GM21825 (cell line): ENCODE measurements around the gene CPPED1.

Experiments
- ATAC-seq: cut with Tn5 transposase; IDR thresholded peaks from one replicate; pipeline ENCODE4 v1.9.1; 2021; ENCODE audit warnings: mild to moderate bottlenecking, moderate library complexity; ENCODE audit not compliant: unreplicated experiment

The CPPED1 gene

DNA sequence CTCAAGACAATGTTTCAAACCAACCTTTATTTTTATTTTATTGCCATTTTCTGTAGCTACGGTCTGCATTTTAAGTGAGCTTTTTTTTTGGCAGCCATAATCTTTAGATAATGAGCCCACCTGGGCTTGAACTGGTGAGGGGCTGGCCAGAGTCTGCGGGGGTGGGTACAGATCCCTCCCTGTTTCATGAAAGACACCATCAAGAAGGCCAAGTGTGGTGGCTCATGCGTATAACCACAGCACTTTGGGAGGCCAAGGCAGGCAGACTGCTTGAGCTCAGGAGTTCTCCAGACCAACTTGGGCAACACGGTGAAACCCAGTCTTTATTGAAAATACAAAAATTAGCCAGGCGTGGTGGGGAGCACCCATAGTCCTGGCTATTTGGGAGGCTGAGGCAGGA, 113.7 kb downstream of the CPPED1 start:
- no peak for ATAC-seq

DNA sequence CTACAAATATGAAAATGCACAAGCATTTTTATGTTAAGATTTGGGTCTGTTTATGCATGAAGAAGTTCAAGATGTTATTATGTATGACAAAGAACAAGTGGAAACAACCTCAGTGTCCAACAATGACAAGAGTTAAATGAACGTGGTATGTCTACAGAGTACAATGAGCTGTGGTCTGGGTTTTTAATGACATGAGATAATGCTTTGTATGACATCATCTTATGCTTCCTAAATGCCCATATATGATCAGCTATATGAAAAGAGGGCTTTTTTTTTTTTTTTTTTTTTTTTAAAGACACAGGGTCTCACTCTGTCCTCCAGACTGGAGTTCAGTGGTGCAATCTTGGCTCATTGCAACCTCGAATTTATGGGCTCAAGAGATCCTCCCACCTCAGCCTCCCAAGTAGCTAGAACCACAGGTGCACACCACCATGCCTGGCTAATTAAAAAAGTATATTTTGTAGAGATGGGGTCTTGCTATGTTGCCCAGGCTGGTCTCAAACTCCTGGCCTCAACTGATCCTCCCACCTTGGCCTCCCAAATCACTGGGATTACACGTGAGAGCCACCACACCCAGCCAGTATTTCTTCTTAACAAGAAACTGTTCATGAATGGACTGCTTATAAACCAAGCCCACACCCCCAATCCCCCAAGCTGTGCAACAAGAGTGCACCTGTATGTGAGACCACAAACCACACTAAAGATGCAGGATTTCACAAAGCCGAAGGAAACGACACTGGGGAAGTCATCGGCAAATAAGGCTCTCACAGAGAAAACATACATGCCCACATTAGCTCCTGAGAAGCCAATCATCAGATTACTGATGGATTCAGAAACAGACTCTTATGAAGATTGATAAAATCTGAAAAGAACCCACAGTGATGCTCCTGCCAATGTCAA, 114.5 kb downstream of the CPPED1 start:
- ATAC-seq, result no peak

DNA sequence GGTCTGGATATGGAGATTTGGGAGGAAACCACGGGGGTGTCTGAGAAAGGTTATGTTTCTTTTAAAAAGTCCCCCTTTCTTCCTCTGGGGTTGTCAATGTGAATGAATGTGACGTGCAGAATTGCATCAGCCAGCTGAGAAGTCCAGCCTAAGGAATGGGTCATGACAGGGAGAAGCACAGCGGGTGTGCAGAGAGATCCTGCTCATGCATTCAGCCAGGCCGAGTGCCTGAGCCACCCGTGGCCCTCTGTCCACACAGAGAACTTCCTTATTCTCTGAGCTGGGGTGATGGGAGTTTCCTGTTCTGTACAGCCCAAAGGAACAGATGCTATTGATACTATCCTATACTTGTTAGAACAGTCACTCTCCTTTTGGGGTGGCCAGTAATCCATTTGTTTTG, 117.9 kb downstream of the CPPED1 start:
- ATAC-seq, result no peak

DNA sequence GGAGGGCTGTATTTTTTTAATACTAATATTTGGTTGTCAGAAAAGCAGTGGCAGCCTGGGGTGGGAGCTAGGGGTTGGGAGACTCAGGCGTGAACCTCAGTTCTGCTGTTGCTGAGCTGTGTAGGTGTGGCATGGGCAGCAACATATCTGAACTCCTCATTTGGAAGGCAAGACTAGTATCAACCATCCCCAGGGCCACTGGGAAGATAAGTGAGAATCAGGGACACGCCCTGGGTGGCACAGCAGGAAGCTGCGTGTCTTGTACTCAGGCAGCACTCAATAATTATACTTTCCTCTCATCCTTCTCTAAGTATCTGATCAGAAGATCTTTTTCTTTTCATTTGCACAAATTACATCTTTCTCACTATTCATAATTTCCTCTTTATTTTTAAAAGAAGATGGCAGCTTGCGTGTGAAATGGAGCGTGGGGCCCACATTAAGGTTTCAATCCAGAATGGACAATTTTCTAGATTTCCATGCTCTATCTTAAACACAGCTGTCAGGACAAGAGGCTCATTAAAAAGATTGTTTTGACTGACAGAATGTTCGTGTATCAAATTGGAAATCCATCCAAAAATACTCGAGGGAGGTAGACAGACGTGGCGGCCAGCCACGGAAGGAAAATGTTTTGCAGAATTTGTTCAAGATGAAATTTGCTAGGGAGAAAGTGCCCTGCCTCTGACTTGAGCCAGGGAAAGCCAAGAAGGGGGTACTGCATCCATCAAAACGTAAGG, 121.1 kb downstream of the CPPED1 start:
- no peak for ATAC-seq

DNA sequence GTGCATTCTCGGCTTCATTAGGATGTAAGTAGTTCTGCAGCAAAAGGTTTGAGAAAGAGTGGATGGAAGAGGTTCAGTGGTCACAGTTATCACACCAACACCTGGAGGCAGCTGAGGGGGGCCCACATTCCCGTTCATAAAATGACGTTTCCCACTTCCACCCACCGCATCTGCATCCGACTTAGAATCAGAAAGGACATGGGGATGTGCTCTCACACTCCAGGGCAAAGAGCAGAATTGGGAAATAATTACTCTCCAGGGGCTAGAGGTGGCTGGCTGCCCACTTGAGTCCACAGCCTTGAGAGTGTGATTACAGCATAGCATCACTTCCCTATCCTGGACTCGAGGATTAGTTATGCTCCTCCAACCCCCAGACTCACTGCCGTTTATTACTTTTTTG, 122.0 kb downstream of the CPPED1 start:
- ATAC-seq, result no peak

DNA sequence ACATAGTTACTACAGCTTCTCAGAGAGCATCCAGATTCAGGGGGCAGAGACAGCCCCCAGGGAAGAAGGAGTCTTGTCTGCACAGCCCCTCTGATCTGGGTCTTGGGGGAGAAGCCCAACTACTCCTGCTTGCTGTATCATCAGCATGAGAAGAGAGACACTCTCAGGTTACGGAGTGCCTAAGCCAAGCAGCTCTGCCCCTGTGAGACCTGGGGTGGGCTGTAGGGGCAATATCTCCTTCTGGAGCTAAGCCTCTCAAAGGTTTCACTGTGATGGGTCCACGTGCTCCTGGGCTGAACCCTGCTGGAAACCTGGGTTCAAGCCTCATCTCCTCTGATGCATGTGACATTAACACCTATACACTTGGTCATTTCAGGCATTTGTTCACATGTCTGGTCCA, 123.2 kb downstream of the CPPED1 start:
- ATAC-seq, result no peak

DNA sequence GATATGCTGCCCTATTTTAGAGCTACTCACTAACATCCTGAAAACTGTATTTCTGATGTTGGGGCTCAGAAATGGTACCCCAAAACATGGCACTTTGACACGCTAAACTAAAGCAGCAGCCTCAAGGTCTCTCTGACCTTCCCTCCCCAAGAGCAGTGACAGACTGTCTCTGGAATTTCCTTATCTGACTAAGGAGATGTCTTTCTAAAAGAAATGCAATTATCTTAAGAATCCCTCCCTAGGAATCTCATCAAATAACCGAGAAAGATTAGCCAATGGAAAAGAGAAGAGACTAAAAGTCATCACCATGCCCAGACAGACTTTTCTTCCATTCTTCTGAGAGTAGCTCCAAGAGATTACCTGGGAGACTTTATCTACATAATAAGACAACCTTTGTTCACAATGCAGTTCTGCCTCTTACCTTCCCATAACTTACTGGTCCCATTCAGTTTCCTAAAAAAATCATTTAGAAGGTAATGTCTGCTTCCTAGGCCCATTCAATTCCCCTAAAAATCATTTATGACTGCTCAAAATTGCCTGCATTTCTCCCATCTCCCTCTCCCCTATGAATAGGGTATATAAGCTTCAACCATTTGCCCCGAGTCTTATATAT, 123.9 kb downstream of the CPPED1 start:
- no peak for ATAC-seq

DNA sequence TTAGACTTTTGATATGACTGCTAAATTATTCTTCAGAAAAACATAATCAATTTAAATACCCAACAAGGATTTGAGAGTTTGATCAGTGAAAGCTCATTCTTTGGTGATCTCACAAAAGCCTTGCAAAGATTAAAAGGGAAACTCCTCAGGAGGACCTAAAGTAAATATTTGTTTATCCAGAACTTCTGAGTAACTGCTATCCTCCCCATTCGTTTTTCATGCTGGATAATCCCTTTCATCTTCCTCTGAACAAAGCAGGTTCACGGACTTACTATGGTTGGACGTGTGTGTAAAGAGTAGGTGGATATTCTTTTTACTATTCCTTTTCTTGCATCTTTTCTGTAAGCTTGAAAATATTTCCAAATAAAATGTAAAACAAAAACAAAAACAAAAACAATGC, 124.7 kb downstream of the CPPED1 start:
- ATAC-seq, result no peak

DNA sequence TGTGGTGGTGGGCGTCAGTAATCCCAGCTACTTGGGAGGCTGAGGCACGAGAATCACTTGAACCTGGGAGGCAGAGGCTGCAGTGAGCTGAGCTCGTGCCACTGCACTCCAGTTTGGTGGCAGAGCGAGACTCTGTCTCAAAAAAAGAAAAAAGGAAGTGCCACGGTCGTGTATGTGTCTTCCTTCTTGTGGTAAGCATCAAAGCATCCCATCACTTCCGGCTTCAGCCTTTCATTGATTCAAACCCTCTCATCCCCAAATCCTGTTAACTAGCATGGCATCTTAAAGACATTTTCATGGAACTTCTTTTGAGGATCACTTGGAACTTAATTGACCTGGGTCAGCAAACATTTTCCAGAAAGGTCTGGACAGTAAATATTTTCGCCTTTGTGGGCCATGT, 126.2 kb downstream of the CPPED1 start:
- ATAC-seq, result no peak

DNA sequence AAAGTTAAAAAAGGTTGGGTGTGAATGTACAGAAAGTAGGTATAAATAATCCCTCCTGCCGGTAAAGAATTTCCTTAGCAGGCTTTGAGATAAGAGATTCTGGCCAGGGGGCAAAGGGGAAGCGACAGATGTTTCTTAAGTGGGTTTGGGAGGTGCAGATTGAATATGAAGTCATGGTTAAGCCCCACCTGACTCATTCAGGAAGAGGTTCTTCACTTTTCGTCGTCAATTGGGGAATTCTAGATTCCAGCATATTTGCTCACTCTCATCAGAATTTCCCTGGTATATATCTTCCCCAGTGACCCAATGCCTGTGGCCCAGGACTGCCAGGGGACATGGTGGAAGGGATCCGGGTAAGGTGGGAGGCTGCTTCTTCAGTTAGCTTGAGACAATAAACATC, 127.8 kb downstream of the CPPED1 start:
- no peak for ATAC-seq

DNA sequence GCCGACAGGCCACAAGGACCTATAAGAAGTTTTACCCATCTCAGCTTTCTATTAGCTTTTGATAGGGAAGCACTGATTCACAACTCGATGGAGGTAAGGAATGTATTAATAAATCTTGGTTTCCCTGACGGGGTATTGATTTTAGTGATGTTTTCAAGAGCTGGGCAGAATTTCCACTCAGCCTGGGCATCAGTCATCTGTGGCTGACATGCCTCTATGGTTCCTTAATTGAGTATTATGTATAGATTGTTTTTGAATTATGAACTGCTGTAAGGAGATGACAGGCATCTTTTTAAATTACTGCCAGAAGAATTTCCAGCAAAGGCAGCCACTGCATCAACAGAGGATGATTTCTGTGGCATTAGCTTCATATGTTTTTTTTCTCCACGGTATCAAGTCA, 128.6 kb downstream of the CPPED1 start:
- ATAC-seq, result no peak

DNA sequence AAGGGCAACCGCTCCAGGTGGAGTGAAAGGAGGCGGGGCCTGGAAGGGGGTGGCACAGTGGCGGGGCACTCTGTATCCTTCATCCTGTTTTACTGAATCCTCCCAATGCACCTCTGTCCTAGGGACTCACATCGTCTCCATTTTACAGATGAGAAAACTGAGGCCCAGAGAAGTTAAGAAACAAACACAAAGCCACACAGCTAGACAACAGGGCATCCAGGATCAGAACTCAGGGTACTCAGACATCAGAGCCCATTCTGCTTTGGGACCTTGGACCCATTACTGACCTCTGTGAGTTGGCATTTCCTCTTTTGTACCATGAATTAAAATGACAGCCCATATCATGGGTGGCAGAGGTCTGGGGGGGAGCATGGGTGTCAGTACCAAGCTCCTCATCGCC, 129.2 kb downstream of the CPPED1 start:
- no peak for ATAC-seq

DNA sequence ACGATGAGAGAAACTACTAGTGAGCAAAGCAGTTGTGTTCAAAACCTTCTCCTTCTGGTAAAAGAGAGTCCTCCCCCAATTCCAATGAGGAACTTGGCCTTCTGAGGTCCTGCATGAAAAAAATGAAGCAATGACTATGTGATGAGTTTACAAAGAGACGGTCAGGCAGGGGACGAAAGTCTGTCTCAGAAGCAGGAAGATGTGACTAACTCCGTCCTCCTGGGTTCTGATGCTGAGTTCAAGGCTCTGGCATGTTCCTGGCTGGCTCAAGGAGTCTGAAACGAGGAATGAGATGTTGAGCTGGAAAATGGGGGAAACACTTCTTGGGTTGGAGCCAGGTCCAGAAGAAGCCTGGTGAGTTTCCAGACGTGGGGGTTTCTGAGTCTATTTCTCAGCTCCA, 129.6 kb downstream of the CPPED1 start:
- no peak for ATAC-seq

DNA sequence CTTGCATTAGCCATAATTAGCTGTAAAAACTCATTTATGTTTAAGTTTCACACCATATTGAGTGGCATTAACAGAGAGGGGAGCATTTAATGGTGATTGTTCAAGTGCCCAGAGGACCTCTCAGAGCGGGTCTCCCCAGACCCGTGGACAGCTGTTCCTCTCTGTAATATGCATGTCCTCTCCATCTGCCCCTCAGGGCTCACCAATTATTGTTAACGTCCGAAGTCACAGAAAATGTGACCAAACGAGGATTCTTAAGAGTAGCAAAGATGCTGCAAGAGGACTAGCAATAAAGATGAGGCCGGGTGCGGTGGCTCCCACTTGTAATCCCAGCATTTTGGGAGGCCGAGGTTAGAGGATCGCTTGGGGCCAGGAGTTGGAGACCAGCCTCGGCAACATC, 130.2 kb downstream of the CPPED1 start:
- no peak for ATAC-seq

DNA sequence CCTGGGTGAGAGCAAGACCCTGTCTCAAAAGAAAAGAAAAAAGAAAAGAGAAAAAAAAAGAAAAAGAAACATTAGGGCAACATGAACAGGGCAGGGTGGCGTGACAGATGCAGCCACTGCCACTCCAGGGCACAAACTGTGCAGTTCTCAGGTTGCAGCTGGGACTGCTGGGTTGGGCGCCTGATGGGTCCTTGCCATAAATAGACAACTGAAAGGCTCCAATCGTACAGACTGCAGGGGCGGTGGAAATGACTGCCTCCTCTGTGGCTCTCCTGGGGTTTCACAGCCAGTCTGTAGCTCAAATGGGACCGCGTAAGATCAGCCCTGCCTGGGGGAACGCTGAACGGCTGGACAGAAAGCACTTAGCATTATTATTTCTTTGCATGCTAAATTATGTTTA, 130.7 kb downstream of the CPPED1 start:
- ATAC-seq, result no peak

DNA sequence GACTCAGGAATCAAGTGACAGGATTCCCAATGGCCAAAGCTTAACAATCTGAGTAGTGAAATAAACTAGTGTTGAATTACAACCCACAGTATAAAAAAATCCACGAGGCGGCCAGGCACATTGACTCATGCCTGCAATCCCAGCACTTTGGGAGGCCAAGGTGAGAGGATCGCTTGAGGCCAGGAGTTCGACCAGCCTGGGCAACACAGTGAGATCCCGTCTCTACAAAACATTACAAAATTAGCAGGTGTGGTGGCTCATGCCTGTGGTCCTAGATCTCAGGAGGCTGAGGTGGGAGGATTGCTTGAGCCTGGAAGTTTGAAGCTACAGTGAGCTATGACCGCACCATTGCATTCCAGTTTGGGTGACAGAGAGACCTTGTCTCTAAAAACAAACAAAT, 133.8 kb downstream of the CPPED1 start:
- ATAC-seq, result no peak

DNA sequence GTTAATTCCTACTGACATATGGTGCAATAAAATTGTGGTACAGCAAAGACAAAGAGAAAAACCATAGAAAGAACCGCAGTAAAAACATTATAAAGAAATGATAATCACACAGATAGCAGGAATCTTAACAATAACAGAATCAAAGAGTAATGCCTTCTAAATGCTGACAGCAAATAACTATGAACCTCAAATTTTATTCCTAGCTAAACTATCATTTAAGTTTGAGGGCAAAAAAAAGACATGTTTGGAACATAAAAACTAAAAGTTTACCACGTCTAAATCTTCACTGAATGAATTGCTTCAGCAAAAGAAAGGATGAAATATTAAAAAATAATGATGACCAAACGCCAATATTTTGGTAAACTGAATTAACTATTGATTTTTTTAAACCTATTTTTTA, 135.8 kb downstream of the CPPED1 start:
- ATAC-seq, result no peak

DNA sequence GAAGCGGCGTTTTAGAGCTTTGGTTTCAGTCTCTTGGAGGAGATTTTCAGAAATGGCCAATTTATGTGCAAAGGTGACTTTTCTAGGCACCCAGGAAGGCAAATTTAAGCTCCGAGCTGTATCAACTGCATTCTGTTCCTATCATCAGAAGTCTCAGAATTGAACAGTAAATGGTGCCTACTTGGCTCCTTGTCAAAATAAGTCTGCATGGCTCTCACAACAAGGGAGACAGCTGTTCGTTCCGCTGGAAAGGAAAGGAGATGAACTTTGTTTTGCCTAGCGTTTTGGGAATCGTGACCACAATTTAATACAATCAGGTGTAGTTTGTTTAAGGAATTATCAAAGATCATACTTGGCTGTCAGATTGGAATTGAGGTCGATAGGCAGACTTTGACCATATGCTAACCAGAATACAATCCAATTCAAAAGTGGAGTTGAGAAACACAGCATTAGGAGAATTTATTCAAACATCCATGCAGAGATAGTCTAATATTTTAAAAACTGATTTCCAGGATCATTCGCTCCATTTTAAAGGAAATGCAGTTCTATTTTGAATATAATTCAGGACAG, 139.4 kb downstream of the CPPED1 start:
- no peak for ATAC-seq

DNA sequence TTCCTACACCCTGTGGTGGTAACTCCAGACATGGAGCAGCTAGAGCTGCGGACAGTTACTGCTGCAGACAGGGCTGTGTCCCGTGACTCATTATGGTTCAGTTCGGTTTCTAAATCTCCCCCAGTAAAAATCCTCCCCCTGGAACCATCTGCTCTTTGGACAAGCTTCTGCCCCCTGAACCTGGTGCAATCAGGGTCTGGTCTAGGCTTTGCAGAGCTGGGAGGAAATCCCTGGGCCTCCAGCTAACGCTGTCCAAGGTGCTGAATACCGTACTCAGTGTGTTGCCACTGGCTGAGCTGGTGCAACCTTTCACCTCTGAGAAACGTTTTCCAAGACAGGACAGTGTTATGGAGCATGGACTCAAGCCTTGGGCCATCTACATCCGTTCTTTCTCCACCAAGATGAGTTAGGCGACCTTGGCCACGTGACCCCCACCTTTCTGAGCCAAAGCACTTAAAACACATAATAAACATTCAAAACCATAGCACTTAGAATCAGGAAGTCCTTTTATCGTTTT, 142.0 kb downstream of the CPPED1 start:
- no peak for ATAC-seq

DNA sequence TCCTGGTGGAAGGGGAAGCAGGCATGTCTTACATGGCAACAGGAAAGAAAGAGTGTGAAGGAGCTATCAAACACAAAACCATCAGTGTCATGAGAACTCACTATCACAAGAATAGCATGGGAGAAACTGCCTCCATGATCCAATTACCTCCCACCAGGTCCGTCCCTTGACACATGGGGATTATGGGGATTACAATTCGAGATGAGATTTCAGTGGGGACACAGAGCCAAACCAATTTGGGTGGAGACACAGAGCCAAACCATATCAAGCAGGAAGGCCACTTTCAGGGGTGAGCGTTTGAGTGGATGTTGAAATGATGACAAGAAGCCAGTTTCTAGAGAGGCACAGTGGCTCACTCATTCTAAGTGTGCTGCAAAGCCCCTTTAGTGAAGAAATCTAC, 143.8 kb downstream of the CPPED1 start:
- ATAC-seq, result no peak

DNA sequence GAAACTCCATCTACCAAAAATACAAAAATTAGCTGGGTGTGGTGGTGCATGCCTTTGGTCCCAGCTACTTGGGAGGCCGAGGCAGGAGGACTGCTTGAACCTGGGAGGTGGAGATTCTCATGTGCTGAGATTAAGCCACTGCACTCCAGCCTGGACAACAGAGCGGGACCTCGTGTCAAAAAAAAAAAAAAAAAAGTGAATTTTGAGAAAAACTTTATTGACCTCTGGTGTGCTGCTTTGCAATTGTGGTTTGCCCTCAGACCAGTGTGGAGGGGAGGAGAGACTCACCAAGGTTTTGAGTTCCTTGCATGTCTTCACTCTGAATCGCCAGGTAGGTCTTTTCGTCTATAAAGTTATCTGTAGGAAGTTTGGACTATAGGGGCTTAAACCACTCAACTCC, 145.2 kb downstream of the CPPED1 start:
- no peak for ATAC-seq
